PFSK-1 (cell line): Measurements from ENCODE around the gene DGCR2.

Experiments
- FOXP2 ChIP-seq: optimal IDR thresholded peaks from 2 replicates; pipeline ENCODE3; 2011; ENCODE audit warnings: borderline replicate concordance, control low read depth, inconsistent platforms; ENCODE audit not compliant: insufficient read depth; ENCODE audit errors: extremely low read length, extremely low read depth
- POLR2AphosphoS5 ChIP-seq: IDR thresholded peaks from 2 replicates; pipeline ENCODE4 v1.6.1; 2012; ENCODE audit warnings: low read depth, mild to moderate bottlenecking, control low read depth, low read length, moderate library complexity
- REST ChIP-seq, 2 experiments: IDR thresholded peaks; 2 replicates each; pipeline versions ENCODE4 v1.6.1 to v1.8.0; 2011 to 2012; ENCODE audit warnings: low read depth in 2 of 2, low read length in 2 of 2, control low read depth in 1 of 2, inconsistent platforms in 1 of 2, mild to moderate bottlenecking in 1 of 2, moderate library complexity in 1 of 2; ENCODE audit not compliant: insufficient read depth in 1 of 2
- SIN3A ChIP-seq: IDR thresholded peaks from 2 replicates; pipeline ENCODE4 v1.6.1; 2012; ENCODE audit warnings: mild to moderate bottlenecking, low read length, moderate library complexity, borderline replicate concordance; ENCODE audit not compliant: insufficient read depth
- TAF1 ChIP-seq: IDR thresholded peaks from 2 replicates; pipeline ENCODE4 v1.6.1; 2012; ENCODE audit warnings: low read length, control low read depth, borderline replicate concordance; ENCODE audit not compliant: insufficient read depth

The DGCR2 gene

GRCh38 chr22:19061471-19062138, 60.6 kb downstream of the DGCR2 start:
- TF ChIP-seq TAF1 (no peak), REST (IDR thresholded peaks at IDR 0.05; ENCODE audit: insufficient read depth in 1 of 2, low read depth in 2 of 2, low read length in 2 of 2) (no peak), SIN3A (no peak), FOXP2 (no peak), POLR2AphosphoS5 (no peak)

GRCh38 chr22:19060356-19061009, 61.7 kb downstream of the DGCR2 start:
- TF ChIP-seq SIN3A: no peak

- TF ChIP-seq FOXP2: no peak
- TF ChIP-seq REST (IDR thresholded peaks at IDR 0.05; ENCODE audit: insufficient read depth in 1 of 2, low read depth in 2 of 2, low read length in 2 of 2): no peak
- TF ChIP-seq POLR2AphosphoS5: no peak
- TF ChIP-seq TAF1: no peak
- no peak for TF ChIP-seq SIN3A
Measured at GRCh38 chr22:19059481-19060278, 62.5 kb downstream of the DGCR2 start.

GRCh38 chr22:19058713-19059451, 63.3 kb downstream of the DGCR2 start:
- TF ChIP-seq TAF1: no peak
- TF ChIP-seq POLR2AphosphoS5: no peak
- TF ChIP-seq REST (IDR thresholded peaks at IDR 0.05; ENCODE audit: insufficient read depth in 1 of 2, low read depth in 2 of 2, low read length in 2 of 2): no peak

GRCh38 chr22:19057999-19058491, 64.2 kb downstream of the DGCR2 start:
- TF ChIP-seq SIN3A (no peak), REST (IDR thresholded peaks at IDR 0.05; ENCODE audit: insufficient read depth in 1 of 2, low read depth in 2 of 2, low read length in 2 of 2) (no peak), POLR2AphosphoS5 (no peak), FOXP2 (no peak), TAF1 (no peak)
